H1 (cell line): ENCODE data around the gene LDLRAD1. TPM values are rescaled to one million over a fixed set of nuclear protein-coding genes. Genes with fewer than 3 reads are reported as not detected.

ENCODE experiments used
- CTCF ChIA-PET: fragments of 300-600 bp; sonication (Branson Sonifier 250); formaldehyde crosslinking; loops from one replicate; lab custom pipeline; 2021; ENCODE audit not compliant: partially characterized antibody; lab: Charles Lee
- POLR2A ChIA-PET: fragments of 300-600 bp; sonication (Branson Sonifier 250); formaldehyde crosslinking; loops from one replicate; lab custom pipeline; 2021; ENCODE audit warnings: inconsistent platforms; ENCODE audit not compliant: partially characterized antibody; lab: Charles Lee
- DNase-seq, 2 experiments: peaks; one replicate each; pipeline versions ENCODE4 v3.0.0 to v3.0.0-alpha.2; 2010 to 2022; ENCODE audit warnings: low spot score in 2 of 2, low read depth in 1 of 2, mixed read lengths in 1 of 2
- FAIRE-seq: peaks from 2 replicates; lab custom pipeline; 2011; peaks lifted over from hg19 to GRCh38; lab: Jason Lieb, UNC
- H2AFZ ChIP-seq: 2 replicates; pipeline ENCODE4 v1.8.1; 2012; ENCODE audit warnings: low read length, inconsistent platforms
- H2AK5ac ChIP-seq: 2 replicates; pipeline ENCODE4 v1.6.1; 2013; ENCODE audit warnings: low read depth, low read length
- H2BK120ac ChIP-seq: replicated peaks from 2 replicates; pipeline ENCODE3; 2013; ENCODE audit warnings: low read depth, low read length, inconsistent platforms
- H2BK12ac ChIP-seq: 2 replicates; pipeline ENCODE4 v1.6.1; 2013; ENCODE audit warnings: low read depth, low read length
- H2BK15ac ChIP-seq: 2 replicates; pipeline ENCODE4 v1.6.1; 2013; ENCODE audit warnings: low read length
- H2BK20ac ChIP-seq: 2 replicates; pipeline ENCODE4 v1.6.1; 2013; ENCODE audit warnings: low read length
- H2BK5ac ChIP-seq: 2 replicates; pipeline ENCODE4 v1.6.1; 2013; ENCODE audit warnings: low read depth, low read length
- H3K14ac ChIP-seq: 2 replicates; pipeline ENCODE4 v1.6.1; 2013; ENCODE audit warnings: inconsistent platforms; ENCODE audit not compliant: insufficient read length
- H3K18ac ChIP-seq: 2 replicates; pipeline ENCODE4 v1.6.1; 2013; ENCODE audit warnings: low read length; ENCODE audit errors: extremely low read depth
- H3K23ac ChIP-seq: 2 replicates; pipeline ENCODE4 v1.6.1; 2013; ENCODE audit warnings: inconsistent platforms; ENCODE audit not compliant: insufficient read length
- H3K23me2 ChIP-seq: 2 replicates; pipeline ENCODE4 v1.6.1; 2013; ENCODE audit warnings: low read depth, low read length
- H3K27ac ChIP-seq: 2 replicates; pipeline ENCODE4 v1.6.1; 2011; ENCODE audit warnings: low read depth, low read length, inconsistent platforms
- H3K27me3 ChIP-seq, 4 experiments: replicated peaks in 1 of 4; 1 replicate in 1 of 4; 2 replicates in 3 of 4; pipeline versions ENCODE4 v1.6.1 to v1.8.1; 2011 to 2013; ENCODE audit warnings: low read length in 3 of 4, mild to moderate bottlenecking in 3 of 4, inconsistent platforms in 2 of 4, mixed read lengths in 2 of 4, moderate library complexity in 1 of 4; ENCODE audit not compliant: control insufficient read depth in 3 of 4, insufficient read depth in 3 of 4; ENCODE audit errors: extremely low read depth in 1 of 4
- H3K36me3 ChIP-seq, 4 experiments: 2 replicates each; pipeline versions ENCODE4 v1.6.1 to v1.8.1; 2011 to 2013; ENCODE audit warnings: mild to moderate bottlenecking in 4 of 4, low read length in 3 of 4, moderate library complexity in 2 of 4, control low read depth in 1 of 4, inconsistent platforms in 1 of 4; ENCODE audit not compliant: insufficient read depth in 4 of 4, control insufficient read depth in 2 of 4
- H3K4ac ChIP-seq: replicated peaks from 2 replicates; pipeline ENCODE3; 2013; ENCODE audit warnings: low read length, low read depth, mixed read lengths, inconsistent platforms; ENCODE audit not compliant: insufficient read length
- H3K4me1 ChIP-seq, 4 experiments: replicated peaks in 1 of 4; 1 replicate in 1 of 4; 2 replicates in 3 of 4; pipeline versions ENCODE4 v1.6.1 to v1.8.1; 2011 to 2013; ENCODE audit warnings: low read length in 3 of 4, inconsistent platforms in 2 of 4, mixed read lengths in 1 of 4; ENCODE audit not compliant: insufficient read depth in 4 of 4, control insufficient read depth in 3 of 4
- H3K4me2 ChIP-seq, 2 experiments: 2 replicates each; pipeline versions ENCODE4 v1.6.1 to v1.8.1; 2011 to 2013; ENCODE audit warnings: low read depth in 2 of 2, low read length in 2 of 2, control low read depth in 1 of 2, inconsistent platforms in 1 of 2, mild to moderate bottlenecking in 1 of 2; ENCODE audit not compliant: insufficient read depth in 1 of 2
- H3K4me3 ChIP-seq, 4 experiments: fragments of 200-600, 300-600 bp in 1 of 4; sonication (generic), shearing (Covaris generic), sonication (Bioruptor Twin) in 1 of 4; 2 replicates each; pipeline versions ENCODE4 v1.5.1 to v1.8.1; 2011 to 2016; ENCODE audit warnings: low read length in 4 of 4, low read depth in 3 of 4, control low read depth in 2 of 4, inconsistent platforms in 2 of 4, mild to moderate bottlenecking in 2 of 4, mixed read lengths in 1 of 4, moderate library complexity in 1 of 4; ENCODE audit not compliant: insufficient read depth in 2 of 4; ENCODE audit errors: extremely low read depth in 1 of 4
- H3K56ac ChIP-seq: replicated peaks from 2 replicates; pipeline ENCODE3; 2013; ENCODE audit warnings: low read depth, mild to moderate bottlenecking, mixed read lengths, low read length, inconsistent platforms; ENCODE audit not compliant: insufficient read length
- H3K79me1 ChIP-seq: 2 replicates; pipeline ENCODE4 v1.6.1; 2013; ENCODE audit warnings: low read depth, low read length, control low read depth
- H3K79me2 ChIP-seq, 2 experiments: 2 replicates each; pipeline versions ENCODE4 v1.6.1 to v1.8.1; 2012 to 2013; ENCODE audit warnings: low read length in 2 of 2, mild to moderate bottlenecking in 2 of 2, inconsistent platforms in 1 of 2; ENCODE audit not compliant: insufficient read depth in 2 of 2, control insufficient read depth in 1 of 2
- H3K9ac ChIP-seq, 4 experiments: replicated peaks in 1 of 4; 1 replicate in 1 of 4; 2 replicates in 3 of 4; pipeline versions ENCODE4 v1.6.1 to v1.8.1; 2011 to 2013; ENCODE audit warnings: low read depth in 3 of 4, low read length in 3 of 4, control low read depth in 2 of 4, mild to moderate bottlenecking in 2 of 4, moderate library complexity in 2 of 4, inconsistent platforms in 1 of 4; ENCODE audit errors: extremely low read depth in 1 of 4
- H3K9me3 ChIP-seq, 2 experiments: 2 replicates each; pipeline versions ENCODE4 v1.6.1 to v1.8.1; 2012 to 2013; ENCODE audit warnings: mild to moderate bottlenecking in 2 of 2, moderate library complexity in 2 of 2, control low read depth in 1 of 2, inconsistent platforms in 1 of 2, low read depth in 1 of 2, low read length in 1 of 2, mixed read lengths in 1 of 2; ENCODE audit not compliant: insufficient read depth in 2 of 2
- H4K20me1 ChIP-seq, 2 experiments: replicated peaks in 1 of 2; 2 replicates each; pipeline versions ENCODE3 to v1.8.1; 2011 to 2013; ENCODE audit warnings: inconsistent platforms in 2 of 2, low read length in 2 of 2, mild to moderate bottlenecking in 1 of 2; ENCODE audit not compliant: insufficient read depth in 2 of 2, control insufficient read depth in 1 of 2
- H4K5ac ChIP-seq: 2 replicates; pipeline ENCODE4 v1.6.1; 2013; ENCODE audit warnings: low read length, low read depth, mixed read lengths, inconsistent platforms; ENCODE audit not compliant: insufficient read length
- H4K8ac ChIP-seq: 2 replicates; pipeline ENCODE4 v1.8.0; 2013; ENCODE audit warnings: mild to moderate bottlenecking, moderate library complexity, low read length, inconsistent platforms; ENCODE audit not compliant: insufficient read depth; ENCODE audit errors: extremely low read depth
- H4K91ac ChIP-seq: replicated peaks from 2 replicates; pipeline ENCODE3; 2013; ENCODE audit warnings: low read length, mixed read lengths, inconsistent platforms; ENCODE audit not compliant: insufficient read length
- ZNF274 ChIP-seq: IDR thresholded peaks from 2 replicates; pipeline ENCODE4 v1.7.0; 2012; ENCODE audit warnings: low read length, borderline replicate concordance; ENCODE audit errors: extremely low read depth
- WGBS, 2 experiments: shearing (Covaris generic) in 1 of 2; methylation state at CpG; one replicate each; pipeline versions ENCODE4 v1.1.6 to v1.1.7; 2013 to 2015; ENCODE audit warnings: low lambda C conversion rate in 2 of 2, mixed read lengths in 2 of 2, inconsistent platforms in 1 of 2, low coverage in 1 of 2, missing lambda C conversion rate in 1 of 2; ENCODE audit not compliant: insufficient replicate concordance in 2 of 2, insufficient coverage in 1 of 2, insufficient read length in 1 of 2; ENCODE audit errors: extremely low coverage in 1 of 2, missing lambda C conversion rate in 1 of 2; 5-methylcytosine and 5-hydroxymethylcytosine counted together
- polyA plus RNA-seq, 7 experiments: library from polyadenylated mRNA; depleted of rRNA in 3 of 7; stranded (reverse) in 5 of 7; unstranded in 2 of 7; fragments of >200 nt in 5 of 7; fragments of 200-250 nt in 2 of 7; gene quantifications; 1 replicate in 5 of 7; 2 replicates in 1 of 7; 4 replicates in 1 of 7; pipeline versions ENCODE4 v1.2.1 to v1.2.3, GENCODE V29; 2011 to 2013; ENCODE audit warnings: missing spikeins in 2 of 7, mixed read lengths in 2 of 7
- total RNA-seq: library from RNA; stranded (reverse); fragmentation: NEBNext Ultra II Directional; extraction: Animal tissue kit (Norgen Biotek cat#: 25700); gene quantifications from 2 replicates; pipeline ENCODE4 v1.2.1, GENCODE V29; 2021

LDLRAD1 gene
- total and polyA plus RNA-seq, 2 of the 8 experiments (the other 6 are each of a cell fraction or from before 2014, with no cell fraction given): not detected

DNA sequence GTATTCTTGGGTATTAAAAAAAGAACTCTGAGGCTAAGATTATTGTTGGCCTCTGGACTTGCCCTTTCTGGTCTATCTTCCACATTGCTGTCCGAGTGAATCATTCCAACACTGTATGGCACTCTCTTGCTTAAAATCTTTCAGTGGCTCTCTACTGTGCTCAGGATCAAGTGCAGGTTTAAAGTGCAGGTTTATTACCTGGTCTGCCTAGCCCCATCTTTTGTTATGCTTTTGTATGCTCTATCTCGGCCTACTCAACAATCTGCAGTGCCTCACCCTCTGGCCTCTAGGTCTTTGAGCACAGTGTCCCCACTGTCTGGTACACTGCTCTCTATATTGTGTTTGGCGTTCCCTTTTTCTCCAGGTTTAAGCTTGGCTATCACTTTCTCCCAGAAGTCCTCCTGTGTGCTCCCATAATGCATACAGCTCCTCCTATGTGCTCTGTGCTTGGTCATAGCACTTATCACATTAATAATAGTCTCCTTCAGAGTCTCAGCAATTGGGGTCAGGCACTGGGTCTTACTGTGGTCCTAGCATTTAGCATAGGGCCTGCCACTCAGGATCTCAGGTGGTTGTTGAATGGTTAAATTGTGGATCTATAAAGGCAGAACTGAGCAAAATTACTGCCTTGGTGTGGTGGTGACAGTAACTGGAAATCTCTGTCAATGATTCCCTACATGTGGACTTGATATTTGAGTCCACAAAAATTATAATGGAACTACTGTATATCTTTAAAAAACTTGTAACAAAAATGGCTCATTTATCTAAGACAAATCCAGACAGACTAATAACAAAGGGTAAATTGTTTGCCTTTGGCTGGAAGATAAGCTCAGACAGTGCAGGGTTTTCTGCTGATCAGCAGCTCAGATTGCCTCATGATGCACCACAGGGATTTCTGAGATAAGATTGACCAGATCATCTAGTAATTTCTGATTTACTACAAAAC, 10.6 kb upstream of the LDLRAD1 start:
- no peaks in the 10 kb centered on the region for H3K9me3 ChIP-seq
- H2BK15ac ChIP-seq: no peak overlapping the region
- H4K5ac ChIP-seq: no peak overlapping the region
- H2BK5ac ChIP-seq: no peak overlapping the region
- no peak overlapping the region for H3K14ac ChIP-seq
- H3K4me1 ChIP-seq: no peaks in the 10 kb centered on the region
- H3K9ac ChIP-seq: no peak overlapping the region
- H3K23ac ChIP-seq: no peak overlapping the region
- no peak overlapping the region for H4K91ac ChIP-seq
- H2AK5ac ChIP-seq: no peak overlapping the region
- CTCF ChIA-PET: interaction anchor here (0.6 to 1.4 kb wide), 3 partner anchors 14 to 37 kb away, joined by 3 to 5 read pairs (median 3); no protein-coding TSS in a partner anchor
- H3K4me3 ChIP-seq: no peak overlapping the region
- H3K23me2 ChIP-seq: no peaks in the 10 kb centered on the region
- 85% methylated on average over 3 of the region's 3 CpGs; no CpG with 5 or more reads in 1 of the 2 experiments for WGBS, 2 experiments
- no peaks in the 10 kb centered on the region for H3K79me2 ChIP-seq
- no peaks in the 10 kb centered on the region for H3K27me3 ChIP-seq
- H3K18ac ChIP-seq: no peak overlapping the region
- H4K20me1 ChIP-seq: no peaks in the 10 kb centered on the region
- H3K36me3 ChIP-seq: peaks cover 0 to 15% (median 5%) of the 10 kb centered on the region in 4 experiments; a peak in 3 of 8 replicates
- H3K4me2 ChIP-seq: no peak overlapping the region
- no peak overlapping the region for H2AFZ ChIP-seq
- H3K56ac ChIP-seq: no peak overlapping the region
- H3K4ac ChIP-seq: no peak overlapping the region
- DNase-seq (no peak), FAIRE-seq (no peak)
- H2BK120ac ChIP-seq: no peak overlapping the region
- no peak overlapping the region for H2BK12ac ChIP-seq
- no peak overlapping the region for H4K8ac ChIP-seq
- no peaks in the 10 kb centered on the region for H3K79me1 ChIP-seq
- POLR2A ChIA-PET: interaction anchor here (0.7 kb wide), 1 partner anchor 15 kb away, joined by 3 read pairs; no protein-coding TSS in a partner anchor
- no peak overlapping the region for H2BK20ac ChIP-seq
- no peak overlapping the region for H3K27ac ChIP-seq
- no peak for TF ChIP-seq ZNF274
